HG02943 (cell line): ENCODE results near the gene ROBO2.

Experiments
- ATAC-seq: cut with Tn5 transposase; IDR thresholded peaks from one replicate; pipeline ENCODE4 v1.9.1; 2021; ENCODE audit warnings: mild to moderate bottlenecking, low read depth, moderate library complexity; ENCODE audit not compliant: unreplicated experiment

The ROBO2 gene

GRCh38 chr3:77247817-77248216 is 207.9 kb downstream of the ROBO2 start:
- no peak for ATAC-seq

GRCh38 chr3:77248420-77248819 is 208.5 kb downstream of the ROBO2 start:
- ATAC-seq: no peak

DNA sequence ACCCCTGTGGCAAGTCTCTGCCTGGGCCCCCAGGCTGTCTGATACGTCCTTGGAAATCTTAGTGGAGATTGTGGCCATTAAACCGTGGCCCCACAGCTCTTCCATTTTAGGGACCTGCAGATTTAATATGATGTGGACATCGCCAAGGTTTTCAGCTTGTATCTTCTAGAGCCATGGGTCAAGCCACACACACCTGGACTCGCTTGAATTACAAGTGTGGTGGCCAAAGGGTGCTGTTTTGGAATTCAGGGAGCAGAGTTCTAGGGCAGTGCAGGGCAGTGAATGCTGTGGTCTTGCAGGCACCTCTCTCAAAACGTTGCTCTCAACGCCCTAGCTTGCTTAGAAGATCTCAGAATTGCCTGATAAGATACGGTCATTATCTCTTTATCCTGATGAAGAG is 211.2 kb downstream of the ROBO2 start:
- no peak for ATAC-seq

DNA sequence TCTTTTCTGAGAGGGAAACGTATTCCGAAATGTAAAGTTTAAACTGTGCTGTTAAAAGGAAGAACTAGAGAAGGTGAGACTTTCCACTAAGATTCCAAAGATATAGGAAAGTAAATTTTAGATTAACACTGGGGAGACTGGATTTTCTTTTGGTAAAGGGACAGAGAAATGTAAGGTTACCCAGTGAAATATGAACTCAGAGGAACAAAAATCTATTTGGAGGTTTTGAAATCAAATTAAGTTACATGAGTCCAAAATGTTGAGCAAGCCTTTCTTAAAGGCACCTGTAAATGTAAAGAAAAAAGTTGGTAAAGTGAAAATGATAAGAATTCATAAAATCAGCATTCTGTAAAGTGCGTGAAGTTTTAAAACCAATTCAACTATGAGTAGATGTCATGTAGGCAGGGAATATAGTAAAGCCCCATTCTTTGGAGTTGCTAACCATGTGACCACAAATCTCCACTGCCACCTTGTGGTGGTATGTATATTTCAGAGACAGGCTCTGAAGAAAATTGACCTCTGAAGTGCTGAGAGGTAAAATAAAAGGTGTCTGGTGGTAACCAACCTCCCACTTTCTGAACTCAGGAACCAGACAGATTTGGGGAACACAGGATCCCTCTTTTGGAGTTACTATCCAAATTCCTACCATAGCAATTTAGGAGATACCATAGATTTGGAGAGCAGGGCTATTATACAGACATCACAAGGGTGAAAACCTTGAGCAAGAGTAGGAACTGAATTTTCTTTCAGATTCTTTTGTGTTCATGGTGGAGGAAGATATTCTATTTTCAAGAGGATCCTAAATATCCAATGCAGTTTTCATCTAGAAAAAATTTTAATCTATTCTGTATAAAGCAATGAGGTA is 215.3 kb downstream of the ROBO2 start:
- ATAC-seq: no peak

- ATAC-seq: no peak
Observed at GRCh38 chr3:77256584-77257503, 216.9 kb downstream of the ROBO2 start.

DNA sequence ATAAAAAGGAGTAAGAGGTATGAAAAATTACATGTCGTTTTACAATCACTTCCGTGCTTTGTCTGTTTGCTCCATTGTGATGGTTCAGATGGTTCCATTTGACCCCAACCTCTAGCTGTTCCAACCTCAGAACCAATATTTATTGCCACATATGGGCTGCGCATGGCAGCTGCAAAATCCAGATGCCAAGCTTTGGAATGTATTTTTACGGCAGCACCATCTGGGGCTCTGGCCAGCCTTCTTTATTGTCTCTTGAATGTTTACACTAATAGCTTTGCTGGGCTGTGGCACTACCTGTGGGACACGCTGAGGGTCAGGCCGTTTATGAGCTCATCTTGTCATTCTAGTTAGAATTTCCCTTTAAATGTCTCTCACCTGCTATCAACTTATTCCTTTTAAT is 219.8 kb downstream of the ROBO2 start:
- ATAC-seq: no peak

DNA sequence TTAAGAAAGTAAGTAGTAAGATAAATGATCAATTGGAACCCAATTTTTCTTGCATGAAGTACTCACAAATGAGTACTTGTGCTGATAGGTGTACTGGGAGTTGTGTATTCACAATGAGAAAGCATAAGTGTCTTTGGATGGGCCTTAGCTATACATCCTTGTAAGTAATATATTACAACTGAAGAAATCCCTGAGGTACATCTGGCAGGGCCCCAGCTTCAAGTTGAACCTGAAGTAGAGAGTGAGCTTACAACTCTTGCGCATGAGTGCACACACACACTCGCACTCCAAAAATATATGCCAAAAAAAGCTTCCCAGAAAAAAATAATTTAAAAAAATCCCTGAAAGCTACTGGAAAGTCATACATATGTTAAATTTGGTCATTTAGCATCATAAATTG is 222.5 kb downstream of the ROBO2 start:
- no peak for ATAC-seq

GRCh38 chr3:77267589-77267988 is 227.7 kb downstream of the ROBO2 start:
- no peak for ATAC-seq

GRCh38 chr3:77271306-77271705 is 231.4 kb downstream of the ROBO2 start:
- no peak for ATAC-seq

GRCh38 chr3:77271711-77272110 is 231.8 kb downstream of the ROBO2 start:
- no peak for ATAC-seq

- ATAC-seq: no peak
Observed at GRCh38 chr3:77279276-77279675, 239.4 kb downstream of the ROBO2 start.

DNA sequence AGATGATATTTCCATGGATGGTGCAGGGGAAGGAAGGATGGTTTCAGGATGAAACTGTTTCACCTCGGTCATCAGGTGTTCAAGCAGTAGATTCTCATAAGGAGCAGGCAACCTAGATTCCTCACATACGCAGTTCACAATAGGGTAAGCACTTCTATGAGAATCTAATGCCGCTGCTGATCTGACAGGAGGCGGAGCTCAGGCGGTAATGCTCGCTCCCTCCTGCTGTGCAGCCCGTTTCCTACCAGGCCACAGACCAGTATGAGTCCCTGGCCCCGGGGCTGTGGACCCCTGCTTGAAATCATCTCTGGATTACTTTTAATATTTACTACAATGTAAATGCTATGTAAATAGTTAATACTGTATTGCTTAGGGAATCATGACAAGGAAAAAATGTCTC is 241.8 kb downstream of the ROBO2 start:
- no peak for ATAC-seq

GRCh38 chr3:77283108-77283507 is 243.2 kb downstream of the ROBO2 start:
- ATAC-seq: no peak

DNA sequence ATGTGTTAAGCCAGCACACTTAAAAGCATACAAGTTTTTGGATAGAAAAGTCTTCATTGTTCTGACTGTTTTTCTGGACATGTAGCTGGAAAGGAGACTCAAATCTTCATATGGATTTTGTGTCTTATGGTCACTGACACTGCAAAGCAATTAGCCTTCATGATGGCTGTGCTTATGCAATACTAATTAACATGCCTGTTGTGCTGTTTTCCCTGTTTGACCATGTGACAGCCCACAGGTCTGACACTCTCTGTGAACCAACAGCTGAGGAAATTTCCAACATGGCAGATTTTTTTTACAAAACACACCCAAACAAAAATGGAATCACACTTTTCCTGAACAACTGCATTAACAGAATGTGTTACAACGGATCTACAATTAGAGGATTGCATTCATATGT is 248.4 kb downstream of the ROBO2 start:
- no peak for ATAC-seq

- ATAC-seq: no peak
Observed at GRCh38 chr3:77296527-77296926, 256.6 kb downstream of the ROBO2 start.

DNA sequence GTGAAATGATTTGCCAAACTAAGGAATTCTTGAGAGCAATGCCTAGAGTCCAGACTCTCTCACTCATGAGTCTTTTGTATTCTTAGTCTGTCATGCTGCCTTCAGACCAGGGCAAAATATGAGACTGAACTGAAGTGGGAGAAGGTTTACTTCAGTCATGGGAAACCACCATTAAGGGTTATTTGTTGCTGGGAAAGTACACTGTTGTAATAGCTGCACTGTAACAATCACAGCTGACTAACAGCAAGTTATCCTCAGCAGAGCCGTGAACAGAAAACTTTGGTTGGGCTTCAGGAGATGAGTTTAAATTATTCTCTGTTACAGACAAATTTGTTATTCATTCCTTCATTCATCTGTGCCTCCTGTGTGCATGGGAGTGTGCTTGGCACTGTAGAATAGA is 258.5 kb downstream of the ROBO2 start:
- ATAC-seq: no peak

DNA sequence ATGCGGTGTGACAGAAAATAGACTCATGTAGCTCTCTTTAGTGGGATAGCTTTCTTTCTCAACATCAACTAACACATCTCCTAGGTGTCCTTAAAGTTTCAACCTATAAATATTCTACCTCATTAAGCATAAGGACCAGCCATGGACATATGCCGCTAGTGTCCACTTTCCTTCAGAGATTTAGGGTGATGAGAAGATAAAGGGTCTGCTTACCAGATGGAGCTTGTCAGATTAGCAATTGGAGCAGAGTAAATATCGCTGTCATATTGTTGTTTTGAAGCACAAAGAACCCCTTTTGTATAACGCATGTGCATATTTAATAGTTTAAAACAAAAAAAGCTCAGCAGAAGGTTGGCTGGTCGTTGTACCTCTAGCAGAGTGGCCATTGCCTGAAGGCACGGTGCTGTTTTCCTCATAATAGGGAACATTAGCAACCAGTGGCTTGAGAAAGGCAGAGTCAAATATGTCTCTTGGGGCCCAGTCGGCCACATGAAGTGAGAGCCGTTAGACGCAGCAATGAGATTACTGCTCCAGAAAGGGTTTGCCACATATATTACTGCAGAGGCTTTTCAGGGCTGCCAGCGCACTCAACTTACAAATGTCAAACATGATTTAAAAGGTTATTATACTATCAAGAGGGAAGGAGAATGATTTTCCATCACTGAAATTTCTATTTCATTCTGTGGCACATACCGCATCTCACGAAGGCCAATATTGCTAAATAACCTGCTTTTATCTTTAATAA is 264.2 kb downstream of the ROBO2 start:
- no peak for ATAC-seq

DNA sequence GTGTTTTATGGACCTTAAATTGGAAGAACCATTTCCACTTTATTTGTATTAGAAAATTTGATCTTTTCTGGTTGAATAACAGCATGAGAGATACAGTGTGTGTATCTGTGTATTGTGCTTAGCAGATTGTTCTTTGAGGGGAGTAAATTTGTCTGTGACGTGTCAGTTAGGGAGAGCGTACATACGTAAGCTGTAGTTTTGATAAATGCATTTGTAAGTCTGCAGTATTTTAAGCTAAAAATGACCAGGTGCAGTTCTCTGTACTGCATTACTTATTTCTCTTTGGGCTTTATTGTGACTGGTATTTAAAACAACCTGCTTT is 264.8 kb downstream of the ROBO2 start:
- ATAC-seq: no peak

DNA sequence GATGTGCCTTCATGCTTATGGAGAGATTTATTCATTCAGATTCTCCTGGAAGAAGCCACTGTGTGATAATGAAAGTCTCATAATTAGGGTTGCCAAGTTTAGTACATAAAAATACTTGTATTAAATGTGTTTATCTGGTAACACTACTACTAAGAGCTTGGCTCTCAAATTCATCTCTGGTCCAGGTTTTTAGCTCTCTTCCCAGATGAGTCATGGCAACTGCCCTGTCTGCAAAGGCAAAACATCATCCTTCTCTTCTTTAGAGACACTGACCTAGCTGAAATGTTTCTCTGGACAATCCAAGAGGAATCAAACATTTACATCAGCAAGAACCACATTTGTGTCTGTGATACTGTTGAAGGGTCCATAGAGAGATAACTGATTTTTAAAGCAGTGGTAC is 269.6 kb downstream of the ROBO2 start:
- ATAC-seq: no peak

GRCh38 chr3:77313843-77314242 is 273.9 kb downstream of the ROBO2 start:
- no peak for ATAC-seq

DNA sequence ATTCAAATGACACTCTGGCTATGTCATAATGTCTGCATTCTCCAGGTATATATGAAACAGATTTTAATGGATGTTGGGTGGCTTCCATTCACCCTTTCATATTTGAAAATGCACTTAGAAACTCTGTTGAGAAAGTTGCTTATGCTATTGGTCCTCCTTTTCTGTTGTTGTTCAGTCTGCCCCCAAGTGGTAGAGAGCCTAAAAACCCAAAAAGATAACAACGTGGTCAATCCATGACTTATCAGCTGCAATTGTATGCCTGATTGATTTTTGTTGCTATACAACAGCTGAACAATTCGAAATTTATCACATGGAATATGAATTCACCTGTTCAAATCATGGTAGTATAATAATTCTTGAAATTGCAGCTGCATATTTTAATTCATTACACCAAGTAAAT is 279.8 kb downstream of the ROBO2 start:
- no peak for ATAC-seq
